ENCODE data around the gene ZNF646. TPM values are rescaled to one million over a fixed set of nuclear protein-coding genes. Genes with fewer than 3 reads are reported as not detected.
A peak's percentile ranks its signal among the peaks of the same experiment; 100 is the strongest.

The ZNF646 gene
- total and polyA plus RNA-seq, 2 experiments from 2014 or later, result 4.8 to 9.1 TPM

- Histone ChIP-seq H3K36me3 (replicated peaks; ENCODE audit: insufficient read depth, low read depth) (no peaks in the 10 kb centered on the region), H3K4me1 (ENCODE audit: insufficient read depth) (no peaks in the 10 kb centered on the region), H3K9me3 (ENCODE audit: low read depth) (no peaks in the 10 kb centered on the region), H2AFZ (no peak overlapping the region), H4K20me1 (ENCODE audit: insufficient read depth, poor library complexity, severe bottlenecking) (no peaks in the 10 kb centered on the region), H3K4me2 (no peak overlapping the region), H3K79me2 (no peaks in the 10 kb centered on the region), H3K4me3 (no peak overlapping the region), H3K9me2 (replicated peaks; ENCODE audit: insufficient read depth) (no peaks in the 10 kb centered on the region), H3K27ac (no peak overlapping the region), H3K27me3 (no peaks in the 10 kb centered on the region)
- 86% methylated on average over 4 of the region's 4 CpGs for WGBS (ENCODE audit: low lambda C conversion rate, missing lambda C conversion rate)
- TF ChIP-seq EZH2phosphoT487 (IDR thresholded peaks at IDR 0.05; ENCODE audit: low read depth, severe bottlenecking, unreplicated experiment) (no peak), EZH2 (IDR thresholded peaks at IDR 0.05; ENCODE audit: borderline replicate concordance) (no peak), CTCF (IDR thresholded peaks at IDR 0.05; ENCODE audit: poor library complexity) (no peak)
- DNase-seq (ENCODE audit: low spot score), result no peak
Measured at GRCh38 chr16:31043898-31044481, 30.2 kb upstream of the ZNF646 start.

- Histone ChIP-seq H3K79me2 (no peaks in the 10 kb centered on the region), H3K4me1 (ENCODE audit: insufficient read depth) (no peaks in the 10 kb centered on the region), H3K27me3 (no peaks in the 10 kb centered on the region), H3K27ac (no peak overlapping the region), H2AFZ (no peak overlapping the region), H3K36me3 (replicated peaks; ENCODE audit: insufficient read depth, low read depth) (no peaks in the 10 kb centered on the region), H3K9me3 (ENCODE audit: low read depth) (no peaks in the 10 kb centered on the region), H3K4me2 (no peak overlapping the region), H3K9me2 (replicated peaks; ENCODE audit: insufficient read depth) (no peaks in the 10 kb centered on the region), H3K4me3 (no peak overlapping the region), H4K20me1 (ENCODE audit: insufficient read depth, poor library complexity, severe bottlenecking) (no peaks in the 10 kb centered on the region)
- WGBS (ENCODE audit: low lambda C conversion rate, missing lambda C conversion rate), result 70% methylated on average over 10 of the region's 10 CpGs
- TF ChIP-seq CTCF (IDR thresholded peaks at IDR 0.05; ENCODE audit: poor library complexity) (no peak), EZH2 (IDR thresholded peaks at IDR 0.05; ENCODE audit: borderline replicate concordance) (no peak), EZH2phosphoT487 (IDR thresholded peaks at IDR 0.05; ENCODE audit: low read depth, severe bottlenecking, unreplicated experiment) (no peak)
- DNase-seq (ENCODE audit: low spot score), result no peak
Measured at GRCh38 chr16:31050280-31051030, 23.8 kb upstream of the ZNF646 start.

- H3K79me2 ChIP-seq, result no peaks in the 10 kb centered on the region
- no peak for TF ChIP-seq CTCF (IDR thresholded peaks at IDR 0.05; ENCODE audit: poor library complexity)
- no peak for TF ChIP-seq EZH2phosphoT487 (IDR thresholded peaks at IDR 0.05; ENCODE audit: low read depth, severe bottlenecking, unreplicated experiment)
- no peak for TF ChIP-seq EZH2 (IDR thresholded peaks at IDR 0.05; ENCODE audit: borderline replicate concordance)
- no peaks in the 10 kb centered on the region for H3K4me1 ChIP-seq (ENCODE audit: insufficient read depth)
- H3K36me3 ChIP-seq (replicated peaks; ENCODE audit: insufficient read depth, low read depth), result no peaks in the 10 kb centered on the region
- no peak overlapping the region for H2AFZ ChIP-seq
- no peaks in the 10 kb centered on the region for H3K27me3 ChIP-seq
- 60% methylated on average over 2 of the region's 2 CpGs for WGBS (ENCODE audit: low lambda C conversion rate, missing lambda C conversion rate)
- H4K20me1 ChIP-seq (ENCODE audit: insufficient read depth, poor library complexity, severe bottlenecking), result no peaks in the 10 kb centered on the region
- peak overlapping the region; percentile 66 for H3K27ac ChIP-seq
- H3K9me2 ChIP-seq (replicated peaks; ENCODE audit: insufficient read depth), result no peaks in the 10 kb centered on the region
- DNase-seq (ENCODE audit: low spot score), result peak; percentile 74
- H3K4me2 ChIP-seq, result no peak overlapping the region
- no peak overlapping the region for H3K4me3 ChIP-seq
- no peaks in the 10 kb centered on the region for H3K9me3 ChIP-seq (ENCODE audit: low read depth)
Measured at GRCh38 chr16:31052114-31052513, 22.1 kb upstream of the ZNF646 start.
